OCI-LY1 (cell line): ENCODE measurements around the gene GSK3B.

Experiments used
- CTCF ChIP-seq: fragments of 200-600 bp; sonication (generic), shearing (Covaris generic); IDR thresholded peaks from 2 replicates; pipeline ENCODE4 v1.5.1; 2017; ENCODE audit warnings: mild to moderate bottlenecking, antibody characterized with exemption, low read length, moderate library complexity, mixed read lengths
- EZH2 ChIP-seq: fragments of 200-600 bp; sonication (generic), shearing (Covaris generic); IDR thresholded peaks from 2 replicates; pipeline ENCODE4 v1.8.0; 2017; ENCODE audit warnings: borderline replicate concordance, mixed run types, mild to moderate bottlenecking, antibody characterized with exemption, low read length, moderate library complexity, mixed read lengths

- TF ChIP-seq CTCF, result no peak
- no peak for TF ChIP-seq EZH2
Measured at GRCh38 chr3:120093119-120093910, 932 bp downstream of the GSK3B start.
